NOMO-1 (cell line): ENCODE measurements around the gene SLC7A10.

Source experiments
- DNase-seq, 2 experiments: peaks; one replicate each; lab custom pipeline; 2025; ENCODE audit not compliant: unreplicated experiment in 2 of 2; lab: John Stamatoyannopoulos, UW

The SLC7A10 gene

GRCh38 chr19:33225458-33225926 is at the start of gene SLC7A10:
Gene SLC7A10 (minus strand): TSS chr19:33225850. CDS start chr19:33225703, 147 bp downstream.
- DNase-seq = no peak

- DNase-seq = no peak
Observed at GRCh38 chr19:33274663-33275558, 49.3 kb upstream of the SLC7A10 start.

- DNase-seq = peak in 1 of 2 experiments; percentile 29
Observed at GRCh38 chr19:33273881-33274662, 48.4 kb upstream of the SLC7A10 start.

- DNase-seq = no peak
Observed at GRCh38 chr19:33273065-33273736, 47.6 kb upstream of the SLC7A10 start.

- no peak for DNase-seq
Observed at GRCh38 chr19:33271246-33272021, 45.8 kb upstream of the SLC7A10 start.

- DNase-seq = no peak
Observed at GRCh38 chr19:33270769-33271168, 45.1 kb upstream of the SLC7A10 start.

GRCh38 chr19:33269016-33269415 is 43.4 kb upstream of the SLC7A10 start:
- DNase-seq = no peak

- peak; percentile 52 to 58 for DNase-seq
Observed at GRCh38 chr19:33268162-33268991, 42.7 kb upstream of the SLC7A10 start.

- DNase-seq = peak in 1 of 2 experiments; percentile 28
Observed at GRCh38 chr19:33267706-33268105, 42.1 kb upstream of the SLC7A10 start.

- DNase-seq = peak; percentile 39 to 40
Observed at GRCh38 chr19:33266974-33267484, 41.4 kb upstream of the SLC7A10 start.

- no peak for DNase-seq
Observed at GRCh38 chr19:33264881-33265445, 39.3 kb upstream of the SLC7A10 start.

- no peak for DNase-seq
Observed at GRCh38 chr19:33263325-33264023, 37.8 kb upstream of the SLC7A10 start.

- no peak for DNase-seq
Observed at GRCh38 chr19:33261511-33262189, 36.0 kb upstream of the SLC7A10 start.

GRCh38 chr19:33260628-33261418 is 35.2 kb upstream of the SLC7A10 start:
- DNase-seq = peak; percentile 54 to 85

GRCh38 chr19:33259539-33259938 is 33.9 kb upstream of the SLC7A10 start:
- DNase-seq = peak; percentile 33 to 63

GRCh38 chr19:33257828-33258227 is 32.2 kb upstream of the SLC7A10 start:
- no peak for DNase-seq

- DNase-seq = no peak
Observed at GRCh38 chr19:33256261-33256660, 30.6 kb upstream of the SLC7A10 start.
